Measurements from ENCODE around the gene ATXN1. TPM values are rescaled to one million over a fixed set of nuclear protein-coding genes. Genes with fewer than 3 reads are reported as not detected.

The ATXN1 gene
- total and polyA plus RNA-seq, 2 of the 13 experiments (the other 11 are each of a cell fraction or from before 2014, with no cell fraction given) = 20.7 to 39.5 TPM

- TF ChIP-seq, protein P1, sequence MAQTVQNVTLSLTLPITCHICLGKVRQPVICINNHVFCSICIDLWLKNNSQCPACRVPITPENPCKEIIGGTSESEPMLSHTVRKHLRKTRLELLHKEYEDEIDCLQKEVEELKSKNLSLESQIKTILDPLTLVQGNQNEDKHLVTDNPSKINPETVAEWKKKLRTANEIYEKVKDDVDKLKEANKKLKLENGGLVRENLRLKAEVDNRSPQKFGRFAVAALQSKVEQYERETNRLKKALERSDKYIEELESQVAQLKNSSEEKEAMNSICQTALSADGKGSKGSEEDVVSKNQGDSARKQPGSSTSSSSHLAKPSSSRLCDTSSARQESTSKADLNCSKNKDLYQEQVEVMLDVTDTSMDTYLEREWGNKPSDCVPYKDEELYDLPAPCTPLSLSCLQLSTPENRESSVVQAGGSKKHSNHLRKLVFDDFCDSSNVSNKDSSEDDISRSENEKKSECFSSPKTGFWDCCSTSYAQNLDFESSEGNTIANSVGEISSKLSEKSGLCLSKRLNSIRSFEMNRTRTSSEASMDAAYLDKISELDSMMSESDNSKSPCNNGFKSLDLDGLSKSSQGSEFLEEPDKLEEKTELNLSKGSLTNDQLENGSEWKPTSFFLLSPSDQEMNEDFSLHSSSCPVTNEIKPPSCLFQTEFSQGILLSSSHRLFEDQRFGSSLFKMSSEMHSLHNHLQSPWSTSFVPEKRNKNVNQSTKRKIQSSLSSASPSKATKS (CRISPR knock-in tag; IDR thresholded peaks at IDR 0.05) = no peak
- TF ChIP-seq PAX8 (CRISPR knock-in tag; IDR thresholded peaks at IDR 0.05; ENCODE audit: borderline replicate concordance) (no peak), RERE (CRISPR knock-in tag; IDR thresholded peaks at IDR 0.05; ENCODE audit: low read depth) (no peak), AHR (CRISPR knock-in tag; IDR thresholded peaks at IDR 0.05) (no peak), ZNF121 (CRISPR knock-in tag; IDR thresholded peaks at IDR 0.05) (no peak), ZNF274 (CRISPR knock-in tag; IDR thresholded peaks at IDR 0.05) (no peak), ZNF747 (CRISPR knock-in tag; IDR thresholded peaks at IDR 0.05; ENCODE audit: borderline replicate concordance) (no peak), CBX2 (IDR thresholded peaks at IDR 0.05; ENCODE audit: low read depth, low read length) (no peak), CBX2 (CRISPR knock-in tag; IDR thresholded peaks at IDR 0.05; ENCODE audit: low read depth) (no peak), DNMT3B (CRISPR knock-in tag; conservative IDR thresholded peaks at IDR 0.05) (no peak), POGZ (CRISPR knock-in tag; IDR thresholded peaks at IDR 0.05) (peak; percentile 27; the same call in 1 of the 2 replicates), ZNF816 (CRISPR knock-in tag; IDR thresholded peaks at IDR 0.05; ENCODE audit: borderline replicate concordance) (peak; percentile 66; the same call in 1 of the 2 replicates), ZBTB42 (CRISPR knock-in tag; IDR thresholded peaks at IDR 0.05) (no peak), ZNF207 (IDR thresholded peaks at IDR 0.05; ENCODE audit: borderline replicate concordance) (no peak)
- TF ChIP-seq, protein P2, sequence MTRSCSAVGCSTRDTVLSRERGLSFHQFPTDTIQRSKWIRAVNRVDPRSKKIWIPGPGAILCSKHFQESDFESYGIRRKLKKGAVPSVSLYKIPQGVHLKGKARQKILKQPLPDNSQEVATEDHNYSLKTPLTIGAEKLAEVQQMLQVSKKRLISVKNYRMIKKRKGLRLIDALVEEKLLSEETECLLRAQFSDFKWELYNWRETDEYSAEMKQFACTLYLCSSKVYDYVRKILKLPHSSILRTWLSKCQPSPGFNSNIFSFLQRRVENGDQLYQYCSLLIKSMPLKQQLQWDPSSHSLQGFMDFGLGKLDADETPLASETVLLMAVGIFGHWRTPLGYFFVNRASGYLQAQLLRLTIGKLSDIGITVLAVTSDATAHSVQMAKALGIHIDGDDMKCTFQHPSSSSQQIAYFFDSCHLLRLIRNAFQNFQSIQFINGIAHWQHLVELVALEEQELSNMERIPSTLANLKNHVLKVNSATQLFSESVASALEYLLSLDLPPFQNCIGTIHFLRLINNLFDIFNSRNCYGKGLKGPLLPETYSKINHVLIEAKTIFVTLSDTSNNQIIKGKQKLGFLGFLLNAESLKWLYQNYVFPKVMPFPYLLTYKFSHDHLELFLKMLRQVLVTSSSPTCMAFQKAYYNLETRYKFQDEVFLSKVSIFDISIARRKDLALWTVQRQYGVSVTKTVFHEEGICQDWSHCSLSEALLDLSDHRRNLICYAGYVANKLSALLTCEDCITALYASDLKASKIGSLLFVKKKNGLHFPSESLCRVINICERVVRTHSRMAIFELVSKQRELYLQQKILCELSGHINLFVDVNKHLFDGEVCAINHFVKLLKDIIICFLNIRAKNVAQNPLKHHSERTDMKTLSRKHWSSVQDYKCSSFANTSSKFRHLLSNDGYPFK (CRISPR knock-in tag; IDR thresholded peaks at IDR 0.05; ENCODE audit: borderline replicate concordance) = no peak
- TF ChIP-seq, protein P3, sequence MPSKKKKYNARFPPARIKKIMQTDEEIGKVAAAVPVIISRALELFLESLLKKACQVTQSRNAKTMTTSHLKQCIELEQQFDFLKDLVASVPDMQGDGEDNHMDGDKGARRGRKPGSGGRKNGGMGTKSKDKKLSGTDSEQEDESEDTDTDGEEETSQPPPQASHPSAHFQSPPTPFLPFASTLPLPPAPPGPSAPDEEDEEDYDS (CRISPR knock-in tag; IDR thresholded peaks at IDR 0.05) = no peak
These were observed 84.9 kb downstream of the ATXN1 start (continued) for GRCh38 chr6:16676376-16676775.
